Stimulated activated CD8-positive, alpha-beta memory T cell treated with anti-CD3 and anti-CD28 coated beads, Interleukin-4, amount 100 ng/mL, for 48 hours (primary cell): ENCODE results near the gene CEP131.

Source experiments
- DNase-seq: peaks from one replicate; pipeline ENCODE4 v3.0.0-alpha.2; 2020

Gene CEP131

DNA sequence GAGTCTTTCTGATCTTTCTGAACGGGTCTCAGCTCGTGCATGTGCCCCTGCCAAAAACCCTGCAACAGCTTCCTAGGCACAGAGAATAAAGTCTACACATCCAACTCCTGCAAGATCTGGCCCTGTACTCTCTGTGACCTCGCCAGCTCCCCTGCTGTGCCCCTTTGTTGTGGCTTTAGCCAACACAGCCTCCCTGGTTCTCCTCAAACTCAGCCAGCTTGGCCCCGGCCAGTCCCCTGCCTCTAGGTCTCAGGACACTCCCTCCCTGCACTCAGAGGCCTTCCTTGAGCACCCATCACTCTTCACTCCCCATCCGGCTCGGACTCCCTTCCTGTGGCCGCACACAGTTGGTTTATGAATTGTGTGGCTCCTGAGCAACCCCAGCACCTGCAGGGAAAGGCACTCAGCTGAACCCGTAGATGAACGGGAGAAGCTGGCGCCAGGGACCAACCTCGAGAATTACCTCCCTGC is 1.4 kb downstream of the CEP131 start:
- no peak for DNase-seq

DNA sequence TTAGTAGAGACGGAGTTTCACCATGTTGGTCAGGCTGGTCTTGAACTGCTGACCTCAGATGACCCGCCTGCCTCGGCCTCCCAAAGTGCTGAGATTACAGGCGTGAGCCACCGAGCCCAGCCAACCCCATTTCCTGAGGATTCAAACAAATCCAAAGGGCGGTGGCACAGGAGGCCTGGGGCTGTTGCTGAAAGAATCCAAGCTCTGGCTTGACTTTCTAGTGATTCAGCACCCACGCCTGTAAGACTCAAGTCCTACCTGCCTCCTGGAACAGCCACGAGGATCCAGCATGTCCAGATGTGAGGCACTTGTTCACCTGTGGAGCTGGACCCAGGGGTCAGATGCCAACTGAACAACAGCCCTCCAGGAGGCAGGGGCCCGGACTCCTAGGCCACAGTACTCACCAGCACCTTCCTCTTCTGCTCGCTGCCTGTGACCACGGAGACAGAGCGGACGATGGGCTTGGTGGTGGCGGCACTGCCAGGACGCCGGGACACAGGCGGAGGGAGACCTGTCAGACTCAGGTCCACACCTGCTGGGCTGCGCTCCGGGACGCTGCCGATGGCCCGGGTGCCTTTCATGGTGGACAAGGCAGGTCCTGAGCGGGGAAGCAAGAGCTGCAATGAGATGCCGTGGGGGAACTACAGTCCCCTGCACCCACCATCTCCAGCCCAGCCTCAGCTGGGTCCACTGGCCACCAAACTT is 3.1 kb downstream of the CEP131 start:
- no peak for DNase-seq

DNA sequence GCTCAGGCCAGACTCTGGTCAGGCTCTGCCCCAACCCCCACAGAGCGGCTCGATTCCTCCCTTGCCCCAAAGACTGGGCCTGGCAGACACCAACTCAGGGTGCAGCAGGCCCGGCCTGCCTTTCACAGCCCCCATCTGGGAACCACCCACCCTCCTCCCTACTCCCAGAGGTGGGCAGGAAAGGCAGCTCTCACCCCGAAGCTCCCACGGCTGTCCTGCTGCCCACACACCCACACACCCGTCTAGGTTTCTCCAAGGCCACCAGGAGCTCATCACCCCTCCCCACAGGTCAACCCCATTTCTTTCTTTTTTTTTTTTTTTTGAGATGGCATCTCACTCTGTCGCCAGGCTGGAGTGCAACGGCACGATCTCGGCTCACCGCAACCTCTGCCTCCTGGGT is 3.8 kb downstream of the CEP131 start:
- DNase-seq, result no peak

GRCh38 chr17:81218459-81218858 is 4.3 kb downstream of the CEP131 start:
- no peak for DNase-seq

GRCh38 chr17:81217491-81217890 is 5.3 kb downstream of the CEP131 start:
- DNase-seq, result no peak

DNA sequence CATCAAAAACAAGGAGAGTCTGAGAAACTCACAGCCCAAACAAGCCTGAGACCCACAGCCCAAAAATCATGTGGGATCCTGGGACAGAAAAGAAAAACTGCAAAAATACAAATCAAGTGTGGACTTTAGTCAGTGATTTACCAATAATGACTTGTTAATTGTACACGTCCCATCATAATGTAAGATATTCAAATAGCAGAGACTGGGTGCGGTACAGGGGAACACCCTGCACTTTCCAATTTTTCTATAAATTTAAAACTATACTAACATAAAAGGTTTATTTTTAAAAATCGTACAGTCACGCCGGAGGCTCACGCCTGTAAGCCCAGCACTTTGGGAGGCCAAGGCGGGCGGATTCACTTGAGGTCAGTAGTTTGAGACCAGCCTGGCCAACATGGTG is 8.8 kb downstream of the CEP131 start:
- DNase-seq, result no peak

GRCh38 chr17:81212365-81212764 is 10.4 kb downstream of the CEP131 start:
- no peak for DNase-seq

- DNase-seq, result no peak
Measured at GRCh38 chr17:81210868-81211267, 11.9 kb downstream of the CEP131 start.

- no peak for DNase-seq
Measured at GRCh38 chr17:81210466-81210865, 12.3 kb downstream of the CEP131 start.

DNA sequence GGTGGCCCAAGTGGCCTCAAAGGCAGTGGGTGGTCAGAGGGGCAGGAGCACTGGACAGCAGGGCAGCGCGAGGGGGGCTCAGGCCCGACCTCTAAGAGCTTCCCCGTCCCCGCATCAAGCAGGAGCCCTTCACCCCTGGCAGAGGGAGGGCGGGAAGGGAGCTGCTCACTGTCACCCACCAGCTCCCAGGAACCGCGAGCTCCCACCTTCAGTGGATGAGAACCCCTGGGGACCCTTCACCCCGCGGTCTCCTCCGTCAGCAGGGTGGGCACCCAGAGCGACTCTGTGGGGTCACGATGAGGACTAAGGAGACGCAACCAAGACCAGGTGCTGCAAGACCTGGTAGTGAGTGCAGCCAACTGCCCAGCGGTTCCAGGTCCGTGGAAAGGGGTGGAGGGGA is 13.6 kb downstream of the CEP131 start:
- no peak for DNase-seq

- no peak for DNase-seq
Measured at GRCh38 chr17:81208651-81209050, 14.1 kb downstream of the CEP131 start.

- DNase-seq, result no peak
Measured at GRCh38 chr17:81207610-81208581, 14.9 kb downstream of the CEP131 start.

DNA sequence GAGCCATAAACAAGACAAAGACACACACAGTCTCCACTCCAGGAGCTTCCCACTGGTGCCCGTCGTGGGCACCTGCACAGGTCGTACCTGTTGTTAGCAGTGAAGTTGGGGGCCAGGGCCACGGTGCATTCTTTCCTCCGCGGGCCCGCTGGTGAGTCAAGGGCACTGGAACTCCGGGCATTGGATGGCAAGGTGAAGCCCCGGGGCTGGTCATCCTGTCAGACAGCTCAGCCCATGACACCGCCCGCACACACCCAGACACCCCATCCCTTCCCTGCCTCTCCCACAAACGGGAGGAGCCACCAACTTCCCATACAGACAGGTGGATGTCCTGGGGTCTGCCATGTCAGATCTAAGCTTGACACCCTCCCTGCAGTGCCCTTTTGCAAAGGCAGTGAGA is 16.1 kb downstream of the CEP131 start:
- DNase-seq, result no peak

- DNase-seq, result no peak
Measured at GRCh38 chr17:81206166-81206565, 16.6 kb downstream of the CEP131 start.

DNA sequence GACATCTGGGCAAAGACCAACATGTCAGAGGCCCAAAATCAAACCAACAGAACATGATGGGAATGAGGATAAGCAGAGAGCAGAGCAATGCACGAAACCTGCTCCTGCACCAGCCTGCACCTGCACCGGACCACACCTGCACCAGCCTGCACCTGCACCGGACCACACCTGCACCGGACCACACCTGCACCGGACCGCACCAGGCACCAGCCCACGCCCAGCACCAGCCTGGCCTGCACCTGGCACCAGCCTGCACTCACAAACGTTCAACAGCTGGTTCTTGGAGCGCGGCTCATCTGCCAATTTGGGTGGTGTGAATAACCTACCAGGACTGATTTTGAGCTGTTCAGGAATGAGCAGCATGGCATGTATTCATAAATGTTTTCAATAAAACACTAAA is 18.2 kb downstream of the CEP131 start:
- DNase-seq, result no peak

- no peak for DNase-seq
Measured at GRCh38 chr17:81203136-81203535, 19.6 kb downstream of the CEP131 start.

DNA sequence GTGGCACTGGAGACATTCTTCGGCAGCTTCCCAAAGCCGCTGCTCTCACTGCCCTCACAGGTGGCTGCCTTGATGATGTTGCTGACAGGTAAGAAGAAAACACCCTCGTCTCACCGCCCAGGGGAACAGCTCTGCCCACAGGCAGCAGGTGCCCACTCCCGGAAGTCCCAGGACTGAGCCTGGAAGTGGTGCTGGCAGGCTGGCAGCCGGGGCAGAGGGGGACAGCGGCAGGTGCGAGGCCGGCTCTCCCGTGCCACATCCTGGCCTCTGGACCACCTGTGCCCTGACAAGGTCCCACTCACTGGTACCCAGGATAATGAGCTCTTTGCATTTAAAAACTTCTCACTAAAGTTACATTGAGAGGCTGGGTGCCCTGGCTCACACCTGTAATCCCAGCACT is 20.4 kb downstream of the CEP131 start:
- no peak for DNase-seq

DNA sequence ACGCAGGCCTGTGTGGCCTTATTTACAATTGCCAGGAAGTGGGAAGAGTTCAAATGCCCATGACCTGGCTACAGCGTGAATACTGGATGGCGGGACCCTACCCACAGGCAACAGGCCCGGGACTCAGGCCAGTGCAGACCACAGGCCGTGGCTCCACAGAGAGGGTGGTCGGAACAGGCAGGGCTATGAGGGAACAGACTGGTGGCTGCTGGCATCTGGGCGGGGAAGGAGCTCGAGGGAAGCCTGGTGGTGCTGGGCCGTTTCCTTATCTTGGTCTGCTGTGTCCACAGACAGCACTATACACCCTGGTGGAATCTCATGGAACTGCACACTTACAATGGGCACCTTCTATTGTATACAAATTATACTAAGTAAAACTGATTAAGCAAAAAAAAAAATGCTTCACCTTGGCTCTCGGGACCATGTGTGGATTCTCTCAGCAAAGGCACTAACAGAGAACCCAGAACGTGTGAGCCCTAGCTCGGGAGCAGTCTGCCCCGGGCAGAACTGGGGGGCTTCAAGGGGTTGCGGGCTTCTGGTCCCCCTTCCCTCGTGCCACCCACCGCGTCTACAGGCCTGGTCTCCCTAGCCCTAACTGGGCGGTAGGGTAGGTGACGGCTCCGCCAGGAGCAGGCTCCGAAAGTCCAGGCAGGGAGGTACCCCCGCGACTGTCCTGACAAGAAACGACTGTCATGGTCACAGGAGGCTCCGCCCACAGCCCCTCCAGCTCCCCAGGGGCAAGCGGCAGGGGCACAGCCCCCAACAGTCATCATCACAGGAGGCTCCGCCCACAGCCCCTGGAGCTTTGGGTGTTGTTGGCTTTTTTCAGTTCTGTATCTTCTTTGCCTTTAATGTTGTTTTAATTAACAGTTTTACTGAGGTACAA is 21.8 kb downstream of the CEP131 start:
- DNase-seq, result peak; percentile 41

DNA sequence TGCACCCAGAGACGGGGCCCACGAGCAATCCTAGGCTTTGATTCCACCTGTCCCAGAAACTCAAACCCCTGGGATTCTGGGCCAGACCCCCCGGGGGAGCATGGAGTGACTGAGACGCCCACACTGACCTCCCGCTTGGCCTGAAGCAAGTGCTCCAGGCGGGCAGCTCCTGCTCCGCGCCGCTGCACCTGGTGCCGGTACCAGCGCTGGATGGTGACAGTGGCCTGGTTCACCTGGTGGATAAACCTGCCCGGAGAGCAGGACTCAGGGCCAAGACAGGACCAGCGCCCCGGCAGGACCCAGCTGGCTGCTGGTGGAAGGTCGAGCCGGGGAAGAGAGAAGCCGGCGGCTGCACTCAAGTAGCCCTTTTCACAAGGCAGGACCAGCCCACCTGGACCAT is 22.6 kb downstream of the CEP131 start:
- DNase-seq, result no peak

- DNase-seq, result no peak
Measured at GRCh38 chr17:81199482-81199830, 23.3 kb downstream of the CEP131 start.

GRCh38 chr17:81198826-81199481 is 23.8 kb downstream of the CEP131 start:
- no peak for DNase-seq

DNA sequence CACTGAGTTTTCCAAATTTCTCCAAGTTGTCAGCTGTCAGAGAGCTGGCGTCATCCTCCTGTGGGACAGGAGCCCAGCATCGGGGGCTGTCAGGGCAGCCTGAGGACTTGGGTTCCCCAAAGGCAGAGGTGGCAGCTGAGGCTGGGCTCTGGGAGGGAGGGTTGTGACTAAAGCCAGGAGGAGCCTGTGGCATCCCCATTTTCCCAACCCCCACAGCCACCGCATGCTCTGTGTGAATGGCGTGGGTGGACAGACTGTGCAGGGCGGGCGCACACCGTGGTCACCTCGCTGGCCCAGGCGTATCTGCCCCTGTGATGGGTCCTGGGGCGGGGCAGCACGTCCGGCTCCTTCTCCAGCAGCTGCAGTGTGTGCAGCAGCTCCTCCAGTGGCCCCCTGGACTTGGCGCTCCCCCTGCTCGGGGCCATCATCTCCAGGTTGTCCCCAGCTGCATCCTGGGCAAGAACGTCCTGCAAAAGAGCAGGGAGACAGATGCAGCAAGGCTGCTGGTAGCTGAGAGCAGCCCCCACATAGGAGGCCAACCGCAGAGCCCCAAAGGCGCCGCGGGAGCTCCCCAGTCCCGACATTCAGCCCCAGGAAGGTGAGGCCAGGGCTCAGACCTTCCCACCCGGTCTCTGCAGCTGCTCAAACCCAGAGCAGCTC is 24.8 kb downstream of the CEP131 start:
- no peak for DNase-seq
